GM10248 (cell line): ENCODE measurements around the gene MVP.
A peak's percentile ranks its signal among the peaks of the same experiment; 100 is the strongest.
"Not testable (repeated sequence)": the region's sequence is repeated elsewhere in the genome, so short reads cannot be mapped to it uniquely, and the experiment has no call there.

Experiments used
- CTCF ChIA-PET: fragments of 300-600 bp; sonication (Branson Sonifier 250); formaldehyde crosslinking; extraction: SDS; loops from one replicate; lab custom pipeline; 2021; ENCODE audit warnings: antibody characterized with exemption; lab: Yijun Ruan, JAX
- POLR2A ChIA-PET: fragments of 350-650 bp; sonication (Branson Sonifier 250); formaldehyde crosslinking; extraction: SDS; loops from one replicate; lab custom pipeline; 2020; ENCODE audit warnings: antibody characterized with exemption; lab: Yijun Ruan, JAX
- DNase-seq: peaks from one replicate; pipeline ENCODE4 v3.0.0; 2012; ENCODE audit errors: extremely low spot score
- TF ChIP-seq, protein P1 (sequence below): IDR thresholded peaks from 2 replicates; pipeline ENCODE4 v1.5.1; 2012; ENCODE audit warnings: mild to moderate bottlenecking, low read depth; ENCODE audit errors: extremely low read depth, missing control alignments, control extremely low read depth

Gene MVP

DNA sequence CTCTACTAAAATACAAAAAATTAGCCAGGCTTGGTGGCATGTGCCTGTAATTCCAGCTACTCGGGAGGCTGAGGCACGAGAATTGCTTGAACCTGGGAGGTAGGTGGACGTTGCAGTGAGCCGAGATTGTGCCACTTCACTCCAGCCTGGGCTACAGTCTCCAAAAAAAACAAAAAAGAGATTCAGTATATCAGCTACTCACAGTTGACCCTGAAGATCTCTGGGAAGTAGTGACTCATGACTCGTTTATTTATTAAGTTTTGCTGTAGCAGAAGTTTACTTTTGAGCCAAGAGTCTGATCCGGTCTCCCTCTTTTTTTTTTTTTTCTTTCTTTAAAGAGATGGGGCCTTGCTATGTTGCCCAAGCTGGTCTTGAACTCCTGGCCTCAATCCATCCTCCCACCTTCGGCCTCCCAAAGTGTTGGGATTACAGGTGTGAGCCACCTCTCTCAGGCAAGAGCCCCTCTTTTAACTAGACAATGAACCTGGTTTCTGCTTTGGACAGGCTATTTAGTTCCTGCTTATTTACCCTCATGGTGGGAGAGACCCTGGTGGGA lies 4.4 kb downstream of the MVP start:
- ChIA-PET CTCF (interaction anchor here (0.9 to 11.3 kb wide), 3 partner anchors 9 to 25 kb away, joined by 3 to 93 read pairs (median 3); partner anchors contain the start of gene PAGR1), POLR2A (no interaction called here)
- TF ChIP-seq, protein P1, sequence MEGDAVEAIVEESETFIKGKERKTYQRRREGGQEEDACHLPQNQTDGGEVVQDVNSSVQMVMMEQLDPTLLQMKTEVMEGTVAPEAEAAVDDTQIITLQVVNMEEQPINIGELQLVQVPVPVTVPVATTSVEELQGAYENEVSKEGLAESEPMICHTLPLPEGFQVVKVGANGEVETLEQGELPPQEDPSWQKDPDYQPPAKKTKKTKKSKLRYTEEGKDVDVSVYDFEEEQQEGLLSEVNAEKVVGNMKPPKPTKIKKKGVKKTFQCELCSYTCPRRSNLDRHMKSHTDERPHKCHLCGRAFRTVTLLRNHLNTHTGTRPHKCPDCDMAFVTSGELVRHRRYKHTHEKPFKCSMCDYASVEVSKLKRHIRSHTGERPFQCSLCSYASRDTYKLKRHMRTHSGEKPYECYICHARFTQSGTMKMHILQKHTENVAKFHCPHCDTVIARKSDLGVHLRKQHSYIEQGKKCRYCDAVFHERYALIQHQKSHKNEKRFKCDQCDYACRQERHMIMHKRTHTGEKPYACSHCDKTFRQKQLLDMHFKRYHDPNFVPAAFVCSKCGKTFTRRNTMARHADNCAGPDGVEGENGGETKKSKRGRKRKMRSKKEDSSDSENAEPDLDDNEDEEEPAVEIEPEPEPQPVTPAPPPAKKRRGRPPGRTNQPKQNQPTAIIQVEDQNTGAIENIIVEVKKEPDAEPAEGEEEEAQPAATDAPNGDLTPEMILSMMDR = no peak
- no peak for DNase-seq

DNA sequence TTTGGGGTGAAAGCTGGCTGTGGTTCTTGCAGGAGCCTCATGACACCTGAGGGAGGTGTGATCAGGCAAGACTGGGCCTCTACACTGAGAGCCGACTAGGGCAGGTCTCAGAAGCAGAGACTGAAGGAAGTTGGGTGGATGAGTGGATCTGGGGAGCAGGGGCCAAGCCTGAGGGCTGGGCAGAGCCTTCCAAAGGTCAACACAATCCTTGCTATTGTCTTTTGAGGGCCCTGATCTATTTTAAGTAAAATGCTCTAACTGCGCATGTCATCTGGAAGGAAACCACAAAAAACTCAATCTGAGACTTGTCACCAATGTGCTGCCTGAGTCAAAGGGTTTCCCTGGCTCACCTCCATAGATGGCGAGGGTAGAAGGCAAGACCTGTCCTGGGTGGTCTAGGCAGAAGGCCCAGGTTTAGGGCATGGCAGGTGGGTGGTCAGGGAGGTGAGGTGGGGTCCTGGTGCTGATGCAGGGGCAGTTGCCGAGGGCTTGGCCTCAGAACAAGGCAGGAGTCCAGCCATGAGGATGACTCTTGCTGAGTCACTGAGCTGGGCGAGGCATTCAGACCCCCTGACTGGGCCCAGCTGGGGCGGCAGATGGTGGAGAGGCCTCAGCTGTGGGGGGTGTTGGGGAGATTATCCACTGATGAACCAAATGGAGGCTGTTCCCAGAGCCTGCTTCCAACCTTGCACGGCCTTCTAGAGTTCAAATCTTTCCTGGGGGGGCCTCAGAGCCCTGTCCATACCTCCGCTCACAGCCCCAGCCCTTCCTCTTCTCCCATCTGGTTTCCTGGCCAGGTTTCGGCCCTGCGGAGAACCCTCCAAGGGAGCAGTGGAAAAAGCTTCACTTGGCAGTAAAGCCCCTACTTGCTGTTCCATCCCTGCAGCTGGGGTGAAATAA lies 5.1 kb downstream of the MVP start:
- TF ChIP-seq, protein P1 = no peak
- ChIA-PET CTCF (interaction anchor here (1.1 to 11.3 kb wide), 2 partner anchors 10 to 24 kb away, joined by 6 to 93 read pairs; partner anchors contain the start of gene PAGR1), POLR2A (interaction anchor here (1.1 kb wide), 1 partner anchor 15 kb away, joined by 9 read pairs; no protein-coding TSS in a partner anchor)
- peak; percentile 81 for DNase-seq

DNA sequence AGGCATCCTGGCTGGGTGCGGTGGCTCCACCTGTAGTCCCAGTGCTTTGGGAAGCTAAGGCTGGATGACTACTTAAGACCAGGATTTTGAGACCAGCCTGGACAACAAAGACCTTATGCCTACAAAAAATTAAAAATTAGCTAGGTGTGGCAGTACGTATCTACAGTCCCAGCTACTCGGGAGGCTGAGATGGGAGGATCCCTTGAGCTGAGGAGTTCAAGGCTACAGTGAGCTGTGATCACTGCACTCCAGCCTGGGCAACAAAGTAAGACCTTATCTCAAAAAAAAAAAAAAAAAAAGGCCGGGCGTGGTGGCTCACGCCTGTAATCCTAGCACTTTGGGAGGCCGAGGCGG lies 6.1 kb downstream of the MVP start:
- TF ChIP-seq, protein P1 = no peak
- no peak for DNase-seq
- CTCF ChIA-PET = interaction anchor here (1.1 to 11.3 kb wide), 2 partner anchors 11 to 23 kb away, joined by 6 to 93 read pairs; partner anchors contain the start of gene PAGR1
- POLR2A ChIA-PET = interaction anchor here (0.7 to 1.2 kb wide), 3 partner anchors 10 to 22 kb away, joined by 3 to 9 read pairs (median 4); no protein-coding TSS in a partner anchor

DNA sequence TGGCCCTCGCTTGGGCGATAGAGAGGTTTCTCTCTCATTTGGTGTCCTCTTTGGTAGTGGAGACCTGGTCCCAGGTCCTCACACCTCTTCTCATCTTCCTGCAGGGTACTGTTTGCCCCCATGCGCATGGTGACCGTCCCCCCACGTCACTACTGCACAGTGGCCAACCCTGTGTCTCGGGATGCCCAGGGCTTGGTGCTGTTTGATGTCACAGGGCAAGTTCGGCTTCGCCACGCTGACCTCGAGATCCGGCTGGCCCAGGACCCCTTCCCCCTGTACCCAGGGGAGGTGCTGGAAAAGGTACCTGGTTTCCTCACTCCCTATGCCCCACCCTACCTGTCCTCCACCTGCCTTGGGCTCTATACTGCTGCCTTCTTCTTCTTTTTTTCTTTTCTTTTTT lies 10.5 kb downstream of the MVP start:
- DNase-seq = no peak
- POLR2A ChIA-PET = no interaction called here
- TF ChIP-seq, protein P1 = no peak
- CTCF ChIA-PET = no interaction called here

GRCh38 chr16:29831490-29831889 lies 11.2 kb downstream of the MVP start:
- CTCF ChIA-PET = no interaction called here
- TF ChIP-seq, protein P1 = no peak
- no peak for DNase-seq
- POLR2A ChIA-PET = no interaction called here

GRCh38 chr16:29833219-29833618 lies 13.0 kb downstream of the MVP start:
- POLR2A ChIA-PET, DNase-seq: not testable (repeated sequence)
- CTCF ChIA-PET = interaction anchor here (1.5 to 1.8 kb wide), 2 partner anchors 15 to 16 kb away, joined by 3 to 13 read pairs; no protein-coding TSS in a partner anchor
